Skeletal muscle cell (primary cell): ENCODE data around the gene ARMCX5.

Experiments
- DNase-seq: peaks from one replicate; pipeline ENCODE4 v3.0.0-alpha.2; 2010; ENCODE audit warnings: low read depth
- H3K4me3 ChIP-seq: 2 replicates; pipeline ENCODE4 v1.5.1; 2011; ENCODE audit warnings: low read depth, mild to moderate bottlenecking, control low read depth, low read length, moderate library complexity

Gene ARMCX5

DNA sequence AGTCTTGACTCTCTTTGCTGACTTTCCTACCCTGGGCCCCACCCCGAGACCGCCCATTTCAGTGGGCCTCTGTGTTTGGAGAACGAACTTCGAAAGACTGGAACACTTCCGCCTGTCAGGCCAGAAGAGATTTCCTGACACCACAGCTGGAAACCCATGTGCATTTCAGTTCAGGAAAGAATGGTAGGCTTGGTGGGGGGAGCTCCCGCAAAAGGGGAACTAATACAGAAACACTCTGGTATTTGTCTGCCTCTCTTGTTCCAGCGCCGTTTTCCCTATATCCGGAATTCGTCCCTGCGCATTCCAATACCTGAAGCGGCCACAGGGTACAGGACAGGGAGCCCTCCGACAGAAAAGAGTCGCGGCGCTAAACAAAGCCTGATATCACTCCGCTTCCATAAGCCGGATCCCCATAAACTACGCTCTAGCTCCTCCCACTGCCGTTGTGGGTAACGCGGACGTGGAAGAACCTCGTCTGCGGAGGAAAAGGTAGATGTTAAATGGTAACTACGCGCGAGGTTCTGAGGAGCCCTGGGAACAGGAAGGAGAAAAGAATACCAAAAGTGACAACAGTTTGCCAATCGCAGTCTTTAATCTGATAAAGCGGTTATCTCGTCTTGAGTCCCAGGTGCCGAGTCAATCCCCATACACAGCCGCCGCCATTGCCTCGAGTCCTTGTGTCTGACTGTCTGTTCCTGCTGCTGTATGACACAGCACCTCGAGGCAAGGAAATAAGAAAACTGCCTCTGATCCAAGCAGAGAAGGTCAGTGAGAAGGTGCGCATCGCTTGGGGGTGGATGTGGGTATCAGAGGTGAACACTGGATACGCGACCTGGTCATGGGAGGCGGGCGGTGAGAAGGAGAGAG is at the start of gene ARMCX5:
TSS of gene ARMCX5 (plus strand) at position 432 of the 867 bp plus-strand sequence. CDS start 2,627 bp downstream, outside the sequence.
- peak within 1 kb of the TSS; percentile 72 for H3K4me3 ChIP-seq
- peak; percentile 65 for DNase-seq

DNA sequence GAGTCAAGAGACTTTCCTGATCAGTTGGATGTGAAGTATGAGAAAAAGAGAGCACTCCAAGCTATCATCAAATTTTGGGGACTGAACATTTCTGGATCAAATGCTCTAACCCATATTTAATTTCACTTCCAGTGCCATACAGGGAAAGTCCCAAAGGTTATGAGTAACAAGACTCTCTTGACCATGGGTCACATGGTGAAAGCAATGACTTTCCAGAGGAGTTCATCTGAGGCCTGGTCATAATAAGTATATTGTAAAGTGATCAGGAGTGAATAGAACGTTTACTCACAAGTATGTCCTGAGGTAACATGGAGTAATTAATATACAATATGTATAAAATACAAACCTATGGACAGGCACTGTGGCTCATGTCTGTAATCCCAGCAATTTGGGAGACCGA is 40.7 kb upstream of the ARMCX5 start:
- no peak for DNase-seq
- no peak overlapping the region for H3K4me3 ChIP-seq

DNA sequence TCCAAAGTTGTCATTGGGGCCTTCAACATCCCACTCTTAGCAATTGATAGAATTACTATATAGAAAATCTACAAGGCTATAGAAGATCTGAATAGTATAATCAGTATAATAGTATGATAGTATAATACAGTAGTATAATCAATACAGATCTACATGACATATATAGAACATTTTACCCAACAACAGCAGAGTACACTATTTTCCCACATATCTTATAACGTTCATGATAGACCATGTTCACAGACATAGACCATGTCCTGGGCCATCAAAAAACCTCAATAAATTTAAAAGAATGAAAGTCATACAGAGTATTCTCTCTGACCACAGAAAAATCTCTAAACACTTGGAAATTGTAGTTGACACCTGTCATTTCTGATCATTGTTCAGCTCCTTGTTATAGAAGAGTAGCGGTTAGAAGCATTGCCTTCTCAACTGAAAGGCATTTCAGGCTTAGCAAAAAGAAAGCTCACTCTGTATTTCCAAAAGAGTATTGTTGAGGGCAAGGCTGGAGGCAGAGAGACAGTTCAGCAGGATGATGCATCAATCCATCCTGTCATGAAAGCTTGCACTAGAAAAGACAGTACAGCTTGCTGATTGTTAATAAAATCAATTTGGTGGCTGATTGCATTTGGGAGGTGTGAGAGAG is 38.8 kb upstream of the ARMCX5 start:
- H3K4me3 ChIP-seq = no peak overlapping the region
- no peak for DNase-seq

DNA sequence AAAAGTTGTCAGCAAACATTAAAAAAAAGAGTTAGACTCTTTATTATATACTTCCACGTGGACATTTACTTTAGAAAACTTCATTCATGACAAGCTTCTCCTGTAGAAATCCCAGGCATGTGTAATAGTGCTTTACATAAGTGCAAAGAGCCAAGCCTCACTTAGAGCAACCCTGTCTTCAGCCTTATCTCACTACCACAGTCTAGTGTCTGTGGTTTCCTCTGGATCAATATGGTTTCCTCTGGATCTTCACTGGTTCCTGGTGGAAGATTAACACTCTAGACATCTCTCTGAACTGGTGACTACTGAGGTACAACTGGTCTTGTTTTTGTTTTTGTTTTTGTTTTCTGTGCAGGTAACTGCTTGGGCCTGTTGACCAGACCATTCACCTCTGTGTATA is 18.4 kb upstream of the ARMCX5 start:
- H3K4me3 ChIP-seq = no peak overlapping the region
- no peak for DNase-seq

DNA sequence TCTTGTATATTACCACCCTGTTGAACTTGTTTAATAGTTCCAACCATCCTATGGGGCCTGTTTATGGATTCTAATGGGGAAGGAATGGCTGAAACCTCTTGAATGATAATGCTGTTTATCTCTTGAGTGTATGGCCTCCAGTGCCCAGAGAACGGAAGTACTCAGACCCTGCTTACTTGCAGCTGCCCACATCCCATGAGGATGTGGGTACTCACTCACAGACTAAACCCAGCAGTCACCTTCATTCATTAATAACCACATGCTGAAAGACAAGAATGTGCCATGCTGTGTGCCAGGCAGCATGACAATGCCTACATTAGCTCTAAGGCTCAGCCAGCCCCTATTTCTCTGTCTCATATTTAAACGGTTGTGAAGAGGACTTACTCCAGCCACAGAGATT is 5.9 kb upstream of the ARMCX5 start:
- no peak overlapping the region for H3K4me3 ChIP-seq

DNA sequence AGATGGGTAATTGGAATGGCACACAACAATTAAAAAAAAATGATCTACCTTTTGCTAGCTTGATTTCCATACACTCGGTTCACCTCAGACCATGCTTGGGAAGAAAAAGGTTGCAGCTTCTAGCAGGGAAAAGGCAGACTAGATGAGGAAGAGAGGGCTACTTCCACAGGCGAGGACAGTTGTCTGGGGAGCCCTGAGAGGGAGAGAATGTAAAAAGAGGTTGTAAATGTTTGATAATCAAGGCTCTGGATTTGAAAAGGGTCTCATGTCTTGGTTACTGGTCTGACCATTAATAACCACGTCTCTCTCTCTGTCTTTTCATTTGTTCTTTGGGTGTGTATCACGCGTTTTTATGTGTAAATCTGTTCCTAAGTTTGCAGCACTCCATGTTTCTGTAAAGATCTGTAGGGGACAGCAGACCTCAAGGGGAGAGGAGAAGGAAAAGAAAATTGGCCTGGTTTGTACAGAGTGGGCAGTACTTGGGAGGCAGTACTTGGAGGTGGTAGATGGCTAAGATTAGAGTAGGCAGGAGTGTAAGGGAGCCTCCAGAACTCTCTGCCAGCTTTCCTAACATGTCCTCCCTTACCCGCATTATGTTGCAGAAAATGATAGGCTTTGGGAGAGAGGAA is 750 bp downstream of the ARMCX5 start:
- no peak for DNase-seq

More for the DNA sequence above, 5.9 kb upstream of the ARMCX5 start:
- DNase-seq = no peak

DNA sequence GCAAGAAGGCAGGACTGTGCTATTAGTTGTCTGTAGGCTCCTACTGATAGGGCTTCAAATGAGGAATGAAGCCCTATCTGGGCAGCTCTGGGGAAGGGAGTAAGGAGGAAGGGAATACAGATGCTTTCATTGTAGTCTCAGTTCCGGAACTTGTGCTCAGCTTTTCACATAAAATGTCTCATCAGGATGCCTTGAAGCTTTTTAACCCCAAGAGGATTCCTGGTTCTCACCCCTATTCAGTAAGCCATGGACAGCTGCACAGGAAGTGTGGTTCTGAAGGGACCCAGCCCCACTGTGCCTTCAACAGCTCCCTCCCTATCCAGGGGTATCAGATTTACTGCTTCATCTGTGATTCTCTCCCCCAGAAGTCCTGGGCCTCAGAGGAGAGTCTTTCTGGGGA is 5.0 kb downstream of the ARMCX5 start:
- no peak overlapping the region for H3K4me3 ChIP-seq
- DNase-seq = peak; percentile 19

More for the DNA sequence above, 750 bp downstream of the ARMCX5 start:
- H3K4me3 ChIP-seq = peak overlapping the region; percentile 72

DNA sequence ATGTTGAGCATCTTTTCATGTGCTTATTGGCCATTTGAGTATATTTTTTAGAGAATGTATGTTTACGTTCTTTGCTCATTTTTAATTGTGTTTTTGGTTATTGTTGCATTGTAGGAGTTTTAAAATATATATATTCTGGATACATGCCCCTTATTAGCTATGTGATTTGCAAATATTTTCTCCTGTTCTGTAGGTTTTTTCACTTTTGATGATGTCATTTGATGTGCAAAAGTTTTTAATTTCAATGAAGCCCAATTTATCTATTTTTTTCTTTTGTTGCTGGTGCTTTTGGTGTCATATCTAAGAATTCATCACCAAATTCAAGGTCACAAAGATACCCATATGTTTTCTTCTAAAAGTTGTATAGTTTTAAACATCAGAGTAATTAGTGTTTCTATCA is 6.8 kb downstream of the ARMCX5 start:
- no peak for DNase-seq
- H3K4me3 ChIP-seq = no peak overlapping the region

DNA sequence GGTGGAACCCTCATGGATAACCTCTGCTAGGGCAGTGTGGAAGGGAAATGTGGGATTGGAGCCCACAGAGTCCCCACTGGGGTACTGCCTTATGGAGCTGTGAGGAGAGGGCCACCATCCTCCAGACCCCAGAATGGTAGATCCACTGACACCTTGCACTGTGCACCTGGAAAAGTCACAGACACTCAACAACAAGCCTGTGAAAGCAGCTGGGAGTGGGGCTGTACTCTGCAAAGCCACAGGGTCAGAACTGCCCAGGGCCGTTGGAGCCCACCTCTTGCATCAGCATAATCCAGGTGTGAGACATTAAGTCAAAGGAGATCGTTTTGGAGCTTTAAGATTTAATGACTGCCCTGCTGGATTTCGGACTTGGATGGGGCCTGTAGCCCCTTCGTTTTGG is 11.6 kb downstream of the ARMCX5 start:
- no peak for DNase-seq
- no peak overlapping the region for H3K4me3 ChIP-seq

DNA sequence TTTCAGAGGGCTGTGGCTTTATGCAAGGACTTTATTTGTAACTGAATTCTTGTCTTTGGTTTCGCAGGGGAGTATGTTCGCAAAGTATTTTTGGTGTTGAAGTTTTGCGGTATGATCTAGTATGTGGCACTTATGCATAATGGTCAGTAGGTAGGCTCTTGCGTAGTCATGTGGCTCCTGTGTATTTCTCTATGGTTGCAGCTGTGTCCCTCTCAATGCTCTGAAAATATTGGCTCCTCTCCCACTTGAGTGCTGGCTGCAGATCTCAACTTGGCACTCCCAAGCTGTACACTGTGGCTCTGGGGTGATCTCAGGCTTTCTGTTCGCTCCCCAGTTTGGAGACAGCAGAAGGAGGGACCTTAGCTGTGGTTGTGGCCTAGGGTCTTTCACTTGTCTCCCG is 24.8 kb downstream of the ARMCX5 start:
- DNase-seq = no peak
- no peak overlapping the region for H3K4me3 ChIP-seq

DNA sequence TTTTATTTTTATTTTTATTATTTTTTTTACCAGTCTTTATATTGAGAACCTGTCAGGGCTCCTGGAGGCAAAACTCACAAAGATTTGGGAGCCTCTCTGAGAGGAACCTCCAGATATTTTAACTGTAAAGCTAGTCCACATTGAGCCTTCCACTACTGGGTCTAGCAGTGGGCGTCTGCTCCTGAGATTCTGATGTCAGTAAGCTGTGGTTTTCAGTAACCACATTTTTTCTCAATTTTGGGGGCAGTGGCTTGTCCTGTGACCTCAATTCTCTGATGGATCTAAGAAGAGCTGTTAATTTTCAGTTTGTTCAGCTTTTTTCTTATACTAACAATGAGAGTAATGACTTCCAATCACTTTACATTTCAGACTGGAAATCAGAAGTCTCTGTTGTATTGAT is 28.3 kb downstream of the ARMCX5 start:
- H3K4me3 ChIP-seq = no peak overlapping the region
- DNase-seq = no peak

DNA sequence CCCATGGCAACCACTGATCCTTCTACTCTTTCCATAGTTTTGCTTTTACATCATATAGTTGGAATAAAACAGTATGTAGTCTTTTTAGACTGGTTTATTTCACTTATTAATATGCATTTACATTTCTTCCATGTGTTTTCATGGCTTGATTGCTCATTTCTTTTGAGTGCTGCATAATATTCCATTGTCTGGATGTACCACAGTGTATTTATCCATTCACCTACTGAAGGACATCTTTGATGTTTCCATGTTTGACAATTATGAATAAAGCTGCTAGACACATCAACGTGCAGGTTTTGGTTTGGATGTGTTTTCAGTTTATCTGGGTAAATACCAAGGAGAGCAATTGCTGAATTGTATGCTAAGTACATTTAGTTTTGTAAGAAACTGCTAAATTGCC is 38.2 kb downstream of the ARMCX5 start:
- no peak for DNase-seq
- H3K4me3 ChIP-seq = no peak overlapping the region

DNA sequence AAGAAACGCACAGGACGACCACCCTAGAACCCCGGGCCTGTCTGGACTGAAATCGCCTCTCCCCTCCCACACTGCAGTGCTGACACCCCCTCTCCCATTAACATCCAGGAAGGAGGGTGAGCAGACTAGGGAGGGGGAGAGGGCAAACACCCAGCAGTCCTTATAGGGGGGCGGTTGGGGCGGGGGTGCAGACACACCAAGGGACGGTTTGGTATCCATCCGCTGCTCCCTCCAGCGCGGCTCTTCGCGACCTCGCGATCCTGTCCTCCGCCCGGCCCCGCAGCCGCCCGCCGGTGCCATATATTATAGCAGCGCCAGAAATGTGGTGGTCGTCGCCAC is 51.6 kb downstream of the ARMCX5 start:
- H3K4me3 ChIP-seq = peak overlapping the region; percentile 56
- DNase-seq = no peak

DNA sequence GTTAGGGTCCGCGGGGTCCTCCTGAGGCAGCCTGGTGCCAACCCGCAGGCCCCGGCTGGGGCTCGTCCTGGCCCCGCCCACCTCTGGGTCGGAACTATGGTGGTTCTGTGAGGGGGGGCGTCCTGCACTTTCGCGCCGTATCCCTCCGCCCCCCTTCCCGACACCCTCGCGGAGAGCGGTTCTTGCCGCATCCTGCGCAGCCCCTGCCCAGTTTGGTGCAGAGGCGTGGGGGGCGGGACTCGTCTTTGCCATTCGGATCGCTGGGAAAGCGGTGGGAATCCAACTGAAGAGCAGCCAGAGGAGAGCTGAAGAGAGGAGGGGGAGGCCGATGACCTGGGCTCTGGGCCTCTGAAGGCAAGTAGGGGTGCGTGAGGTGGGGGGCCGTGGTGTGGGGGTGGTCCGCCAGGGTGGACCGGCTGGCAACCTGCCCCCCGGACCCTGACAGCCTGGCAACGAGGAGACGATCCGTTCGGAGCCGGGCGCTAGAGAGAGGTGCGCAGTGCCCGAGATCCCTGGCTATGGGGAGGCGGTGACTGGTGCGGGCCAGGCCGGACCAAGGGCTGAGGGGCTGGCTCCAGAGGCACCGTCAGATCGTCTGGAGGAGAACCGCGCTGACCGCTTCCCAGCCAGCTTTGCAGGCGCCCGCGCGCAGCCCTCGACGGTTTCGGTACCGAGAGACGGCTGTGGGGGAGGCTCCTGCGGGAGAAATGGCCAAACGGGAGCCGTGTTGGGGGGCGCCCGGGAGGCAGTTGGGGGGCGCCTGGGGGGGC is 52.1 kb downstream of the ARMCX5 start, which contains the start of gene GPRASP1:
TSS of gene GPRASP1 (plus strand) at position 242 of the 770 bp plus-strand sequence. CDS start 2,431 bp downstream, outside the sequence.
- DNase-seq = no peak

DNA sequence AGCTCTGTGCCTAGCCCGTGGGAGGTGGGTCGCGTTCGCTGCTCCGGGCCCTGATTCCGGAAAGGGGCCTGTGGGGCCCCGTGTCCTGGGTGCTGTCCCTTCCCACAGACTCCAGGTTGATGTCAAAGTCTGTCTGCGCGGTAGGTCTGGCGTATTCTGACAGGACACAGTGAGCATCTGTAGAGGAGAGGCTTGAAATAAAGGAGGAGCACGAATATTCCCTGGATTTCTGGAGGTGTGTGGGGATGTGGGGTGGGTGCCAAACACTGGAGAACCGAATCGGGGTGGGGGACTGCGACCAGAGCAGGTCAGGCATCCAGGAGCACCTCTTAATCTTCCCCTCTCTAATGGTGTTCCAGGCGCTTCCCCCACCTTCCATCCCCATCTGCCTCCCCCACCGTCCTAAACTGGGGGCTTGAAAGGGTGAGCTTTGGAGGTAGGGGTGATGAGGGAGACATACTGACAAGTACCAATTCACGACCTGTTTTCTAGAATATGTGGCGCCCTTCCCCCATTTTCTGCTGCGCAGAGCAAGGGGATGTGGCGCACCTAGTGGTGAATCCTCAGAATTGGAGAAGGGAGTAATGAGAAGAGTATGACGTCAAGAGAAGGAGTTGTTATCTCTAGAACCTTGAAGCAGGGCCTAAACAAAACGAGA is 52.8 kb downstream of the ARMCX5 start:
- no peak for DNase-seq
- peak overlapping the region; percentile 56 for H3K4me3 ChIP-seq

More for the DNA sequence above, 52.1 kb downstream of the ARMCX5 start, which contains the start of gene GPRASP1:
- peak within 1 kb of the TSS; percentile 56 for H3K4me3 ChIP-seq
